H1 (cell line): Measurements from ENCODE around the gene TCEAL4. TPM values are rescaled to one million over a fixed set of nuclear protein-coding genes. Genes with fewer than 3 reads are reported as not detected.

Experiments used
- CTCF ChIA-PET: fragments of 300-600 bp; sonication (Branson Sonifier 250); formaldehyde crosslinking; loops from one replicate; lab custom pipeline; 2021; ENCODE audit not compliant: partially characterized antibody; lab: Charles Lee
- POLR2A ChIA-PET: fragments of 300-600 bp; sonication (Branson Sonifier 250); formaldehyde crosslinking; loops from one replicate; lab custom pipeline; 2021; ENCODE audit warnings: inconsistent platforms; ENCODE audit not compliant: partially characterized antibody; lab: Charles Lee
- DNase-seq, 2 experiments: peaks; one replicate each; pipeline versions ENCODE4 v3.0.0 to v3.0.0-alpha.2; 2010 to 2022; ENCODE audit warnings: low spot score in 2 of 2, low read depth in 1 of 2, mixed read lengths in 1 of 2
- FAIRE-seq: peaks from 2 replicates; lab custom pipeline; 2011; peaks lifted over from hg19 to GRCh38; lab: Jason Lieb, UNC
- H2AFZ ChIP-seq: 2 replicates; pipeline ENCODE4 v1.8.1; 2012; ENCODE audit warnings: low read length, inconsistent platforms
- H2AK5ac ChIP-seq: 2 replicates; pipeline ENCODE4 v1.6.1; 2013; ENCODE audit warnings: low read depth, low read length
- H2BK120ac ChIP-seq: replicated peaks from 2 replicates; pipeline ENCODE3; 2013; ENCODE audit warnings: low read depth, low read length, inconsistent platforms
- H2BK12ac ChIP-seq: 2 replicates; pipeline ENCODE4 v1.6.1; 2013; ENCODE audit warnings: low read depth, low read length
- H2BK15ac ChIP-seq: 2 replicates; pipeline ENCODE4 v1.6.1; 2013; ENCODE audit warnings: low read length
- H2BK20ac ChIP-seq: 2 replicates; pipeline ENCODE4 v1.6.1; 2013; ENCODE audit warnings: low read length
- H2BK5ac ChIP-seq: 2 replicates; pipeline ENCODE4 v1.6.1; 2013; ENCODE audit warnings: low read depth, low read length
- H3K14ac ChIP-seq: 2 replicates; pipeline ENCODE4 v1.6.1; 2013; ENCODE audit warnings: inconsistent platforms; ENCODE audit not compliant: insufficient read length
- H3K18ac ChIP-seq: 2 replicates; pipeline ENCODE4 v1.6.1; 2013; ENCODE audit warnings: low read length; ENCODE audit errors: extremely low read depth
- H3K23ac ChIP-seq: 2 replicates; pipeline ENCODE4 v1.6.1; 2013; ENCODE audit warnings: inconsistent platforms; ENCODE audit not compliant: insufficient read length
- H3K23me2 ChIP-seq: 2 replicates; pipeline ENCODE4 v1.6.1; 2013; ENCODE audit warnings: low read depth, low read length
- H3K27ac ChIP-seq: 2 replicates; pipeline ENCODE4 v1.6.1; 2011; ENCODE audit warnings: low read depth, low read length, inconsistent platforms
- H3K27me3 ChIP-seq, 4 experiments: replicated peaks in 1 of 4; 1 replicate in 1 of 4; 2 replicates in 3 of 4; pipeline versions ENCODE4 v1.6.1 to v1.8.1; 2011 to 2013; ENCODE audit warnings: low read length in 3 of 4, mild to moderate bottlenecking in 3 of 4, inconsistent platforms in 2 of 4, mixed read lengths in 2 of 4, moderate library complexity in 1 of 4; ENCODE audit not compliant: control insufficient read depth in 3 of 4, insufficient read depth in 3 of 4; ENCODE audit errors: extremely low read depth in 1 of 4
- H3K36me3 ChIP-seq, 4 experiments: 2 replicates each; pipeline versions ENCODE4 v1.6.1 to v1.8.1; 2011 to 2013; ENCODE audit warnings: mild to moderate bottlenecking in 4 of 4, low read length in 3 of 4, moderate library complexity in 2 of 4, control low read depth in 1 of 4, inconsistent platforms in 1 of 4; ENCODE audit not compliant: insufficient read depth in 4 of 4, control insufficient read depth in 2 of 4
- H3K4ac ChIP-seq: replicated peaks from 2 replicates; pipeline ENCODE3; 2013; ENCODE audit warnings: low read length, low read depth, mixed read lengths, inconsistent platforms; ENCODE audit not compliant: insufficient read length
- H3K4me1 ChIP-seq, 4 experiments: replicated peaks in 1 of 4; 1 replicate in 1 of 4; 2 replicates in 3 of 4; pipeline versions ENCODE4 v1.6.1 to v1.8.1; 2011 to 2013; ENCODE audit warnings: low read length in 3 of 4, inconsistent platforms in 2 of 4, mixed read lengths in 1 of 4; ENCODE audit not compliant: insufficient read depth in 4 of 4, control insufficient read depth in 3 of 4
- H3K4me2 ChIP-seq, 2 experiments: 2 replicates each; pipeline versions ENCODE4 v1.6.1 to v1.8.1; 2011 to 2013; ENCODE audit warnings: low read depth in 2 of 2, low read length in 2 of 2, control low read depth in 1 of 2, inconsistent platforms in 1 of 2, mild to moderate bottlenecking in 1 of 2; ENCODE audit not compliant: insufficient read depth in 1 of 2
- H3K4me3 ChIP-seq, 4 experiments: fragments of 200-600, 300-600 bp in 1 of 4; sonication (generic), shearing (Covaris generic), sonication (Bioruptor Twin) in 1 of 4; 2 replicates each; pipeline versions ENCODE4 v1.5.1 to v1.8.1; 2011 to 2016; ENCODE audit warnings: low read length in 4 of 4, low read depth in 3 of 4, control low read depth in 2 of 4, inconsistent platforms in 2 of 4, mild to moderate bottlenecking in 2 of 4, mixed read lengths in 1 of 4, moderate library complexity in 1 of 4; ENCODE audit not compliant: insufficient read depth in 2 of 4; ENCODE audit errors: extremely low read depth in 1 of 4
- H3K56ac ChIP-seq: replicated peaks from 2 replicates; pipeline ENCODE3; 2013; ENCODE audit warnings: low read depth, mild to moderate bottlenecking, mixed read lengths, low read length, inconsistent platforms; ENCODE audit not compliant: insufficient read length
- H3K79me1 ChIP-seq: 2 replicates; pipeline ENCODE4 v1.6.1; 2013; ENCODE audit warnings: low read depth, low read length, control low read depth
- H3K79me2 ChIP-seq, 2 experiments: 2 replicates each; pipeline versions ENCODE4 v1.6.1 to v1.8.1; 2012 to 2013; ENCODE audit warnings: low read length in 2 of 2, mild to moderate bottlenecking in 2 of 2, inconsistent platforms in 1 of 2; ENCODE audit not compliant: insufficient read depth in 2 of 2, control insufficient read depth in 1 of 2
- H3K9ac ChIP-seq, 4 experiments: replicated peaks in 1 of 4; 1 replicate in 1 of 4; 2 replicates in 3 of 4; pipeline versions ENCODE4 v1.6.1 to v1.8.1; 2011 to 2013; ENCODE audit warnings: low read depth in 3 of 4, low read length in 3 of 4, control low read depth in 2 of 4, mild to moderate bottlenecking in 2 of 4, moderate library complexity in 2 of 4, inconsistent platforms in 1 of 4; ENCODE audit errors: extremely low read depth in 1 of 4
- H3K9me3 ChIP-seq, 2 experiments: 2 replicates each; pipeline versions ENCODE4 v1.6.1 to v1.8.1; 2012 to 2013; ENCODE audit warnings: mild to moderate bottlenecking in 2 of 2, moderate library complexity in 2 of 2, control low read depth in 1 of 2, inconsistent platforms in 1 of 2, low read depth in 1 of 2, low read length in 1 of 2, mixed read lengths in 1 of 2; ENCODE audit not compliant: insufficient read depth in 2 of 2
- H4K20me1 ChIP-seq, 2 experiments: replicated peaks in 1 of 2; 2 replicates each; pipeline versions ENCODE3 to v1.8.1; 2011 to 2013; ENCODE audit warnings: inconsistent platforms in 2 of 2, low read length in 2 of 2, mild to moderate bottlenecking in 1 of 2; ENCODE audit not compliant: insufficient read depth in 2 of 2, control insufficient read depth in 1 of 2
- H4K5ac ChIP-seq: 2 replicates; pipeline ENCODE4 v1.6.1; 2013; ENCODE audit warnings: low read length, low read depth, mixed read lengths, inconsistent platforms; ENCODE audit not compliant: insufficient read length
- H4K8ac ChIP-seq: 2 replicates; pipeline ENCODE4 v1.8.0; 2013; ENCODE audit warnings: mild to moderate bottlenecking, moderate library complexity, low read length, inconsistent platforms; ENCODE audit not compliant: insufficient read depth; ENCODE audit errors: extremely low read depth
- H4K91ac ChIP-seq: replicated peaks from 2 replicates; pipeline ENCODE3; 2013; ENCODE audit warnings: low read length, mixed read lengths, inconsistent platforms; ENCODE audit not compliant: insufficient read length
- ATF3 ChIP-seq: IDR thresholded peaks from 2 replicates; pipeline ENCODE4 v1.6.1; 2011; ENCODE audit warnings: low read depth, mild to moderate bottlenecking, low read length; ENCODE audit not compliant: insufficient read depth
- CBX8 ChIP-seq: fragments of 300-800, 300-1000 bp; sonication (generic); IDR thresholded peaks from 2 replicates; pipeline ENCODE4 v1.7.1; 2016; ENCODE audit warnings: low read depth, low read length, borderline replicate concordance
- CHD2 ChIP-seq: IDR thresholded peaks from 2 replicates; pipeline ENCODE4 v1.6.1; 2012; ENCODE audit warnings: low read length, improper control_type of control experiment
- CREB1 ChIP-seq: IDR thresholded peaks from 2 replicates; pipeline ENCODE4 v1.6.1; 2012; ENCODE audit warnings: inconsistent platforms
- EGR1 ChIP-seq: IDR thresholded peaks from 2 replicates; pipeline ENCODE4 v1.6.1; 2011; ENCODE audit warnings: low read depth, low read length, borderline replicate concordance
- EZH2 ChIP-seq: fragments of 200-600 bp; sonication (generic); IDR thresholded peaks from 2 replicates; pipeline ENCODE4 v1.7.1; 2012; ENCODE audit warnings: low read depth, mild to moderate bottlenecking, moderate library complexity, low read length, inconsistent platforms; ENCODE audit not compliant: severe bottlenecking
- FOSL1 ChIP-seq: IDR thresholded peaks from 2 replicates; pipeline ENCODE4 v1.6.1; 2011; ENCODE audit warnings: mild to moderate bottlenecking, low read depth, low read length, moderate library complexity; ENCODE audit not compliant: insufficient read depth
- GTF2F1 ChIP-seq: IDR thresholded peaks from 2 replicates; pipeline ENCODE4 v1.6.1; 2012; ENCODE audit warnings: low read depth, low read length, improper control_type of control experiment, borderline replicate concordance
- HDAC6 ChIP-seq: IDR thresholded peaks from one replicate; pipeline ENCODE4 v1.7.1; 2012; ENCODE audit warnings: low read depth, mild to moderate bottlenecking, inconsistent platforms, low read length, moderate library complexity
- KDM4A ChIP-seq: IDR thresholded peaks from one replicate; pipeline ENCODE4 v1.7.1; 2012; ENCODE audit warnings: low read depth, mild to moderate bottlenecking, moderate library complexity, low read length, inconsistent platforms; ENCODE audit not compliant: severe bottlenecking
- MAX ChIP-seq: IDR thresholded peaks from 2 replicates; pipeline ENCODE4 v1.6.1; 2012; ENCODE audit warnings: inconsistent platforms
- NRF1 ChIP-seq: IDR thresholded peaks from 2 replicates; pipeline ENCODE4 v1.6.1; 2011; ENCODE audit warnings: mild to moderate bottlenecking, low read depth, low read length, improper control_type of control experiment
- POLR2A ChIP-seq, 2 experiments: IDR thresholded peaks; 1 replicate in 1 of 2; 2 replicates in 1 of 2; pipeline ENCODE4 v1.6.1; 2011; ENCODE audit warnings: low read depth in 2 of 2, low read length in 2 of 2, mild to moderate bottlenecking in 2 of 2; ENCODE audit errors: control extremely low read depth in 1 of 2
- SP2 ChIP-seq: IDR thresholded peaks from 2 replicates; pipeline ENCODE4 v1.6.1; 2012; ENCODE audit warnings: mild to moderate bottlenecking, low read length, inconsistent platforms
- TAF1 ChIP-seq: IDR thresholded peaks from 2 replicates; pipeline ENCODE4 v1.6.1; 2011; ENCODE audit warnings: mild to moderate bottlenecking, low read depth, low read length
- TAF7 ChIP-seq: optimal IDR thresholded peaks from 2 replicates; pipeline ENCODE3; 2011; ENCODE audit warnings: low read depth, mild to moderate bottlenecking, inconsistent platforms, low read length, moderate library complexity, borderline replicate concordance
- WGBS, 2 experiments: shearing (Covaris generic) in 1 of 2; methylation state at CpG; one replicate each; pipeline versions ENCODE4 v1.1.6 to v1.1.7; 2013 to 2015; ENCODE audit warnings: low lambda C conversion rate in 2 of 2, mixed read lengths in 2 of 2, inconsistent platforms in 1 of 2, low coverage in 1 of 2, missing lambda C conversion rate in 1 of 2; ENCODE audit not compliant: insufficient replicate concordance in 2 of 2, insufficient coverage in 1 of 2, insufficient read length in 1 of 2; ENCODE audit errors: extremely low coverage in 1 of 2, missing lambda C conversion rate in 1 of 2; 5-methylcytosine and 5-hydroxymethylcytosine counted together
- polyA plus RNA-seq, 7 experiments: library from polyadenylated mRNA; depleted of rRNA in 3 of 7; stranded (reverse) in 5 of 7; unstranded in 2 of 7; fragments of >200 nt in 5 of 7; fragments of 200-250 nt in 2 of 7; gene quantifications; 1 replicate in 5 of 7; 2 replicates in 1 of 7; 4 replicates in 1 of 7; pipeline versions ENCODE4 v1.2.1 to v1.2.3, GENCODE V29; 2011 to 2013; ENCODE audit warnings: missing spikeins in 2 of 7, mixed read lengths in 2 of 7
- total RNA-seq: library from RNA; stranded (reverse); fragmentation: NEBNext Ultra II Directional; extraction: Animal tissue kit (Norgen Biotek cat#: 25700); gene quantifications from 2 replicates; pipeline ENCODE4 v1.2.1, GENCODE V29; 2021

Gene TCEAL4
- total and polyA plus RNA-seq, 2 of the 8 experiments (the other 6 are each of a cell fraction or from before 2014, with no cell fraction given) = 10.1 to 53.0 TPM

- no peak for FAIRE-seq
- no peak for TF ChIP-seq TAF1
- TF ChIP-seq EZH2 = no peak
- no peak for TF ChIP-seq CREB1
- no peak for TF ChIP-seq SP2
- TF ChIP-seq ATF3 = no peak
- no peak for TF ChIP-seq EGR1
- no peak for TF ChIP-seq GTF2F1
- no peak for TF ChIP-seq POLR2A (IDR thresholded peaks at IDR 0.05; ENCODE audit: control extremely low read depth in 1 of 2, low read depth in 2 of 2, low read length in 2 of 2)
- TF ChIP-seq CBX8 = no peak
- TF ChIP-seq TAF7 = no peak
- no peak for TF ChIP-seq FOSL1
- TF ChIP-seq HDAC6 = no peak
- TF ChIP-seq NRF1 = no peak
- TF ChIP-seq KDM4A = no peak
- no peak for TF ChIP-seq MAX
- no peak for TF ChIP-seq CHD2
Measured at GRCh38 chrX:103549916-103550315, 35.4 kb upstream of the TCEAL4 start.

More at GRCh38 chrX:103549916-103550315, 35.4 kb upstream of the TCEAL4 start:
- Histone ChIP-seq H3K18ac (no peak overlapping the region), H3K36me3 (no peaks in the 10 kb centered on the region), H2BK120ac (no peak overlapping the region), H2BK15ac (no peak overlapping the region), H3K4me2 (no peak overlapping the region), H4K5ac (no peak overlapping the region), H3K4me1 (no peaks in the 10 kb centered on the region; a peak in 1 of 7 replicates), H3K9me3 (no peaks in the 10 kb centered on the region), H4K8ac (no peak overlapping the region), H3K79me1 (no peaks in the 10 kb centered on the region), H3K23ac (no peak overlapping the region), H3K79me2 (no peaks in the 10 kb centered on the region), H4K20me1 (no peaks in the 10 kb centered on the region), H2BK12ac (no peak overlapping the region), H3K14ac (no peak overlapping the region), H3K23me2 (no peaks in the 10 kb centered on the region), H3K27ac (no peak overlapping the region), H2BK20ac (no peak overlapping the region), H3K27me3 (no peaks in the 10 kb centered on the region), H3K4me3 (no peak overlapping the region), H2BK5ac (no peak overlapping the region), H2AK5ac (no peak overlapping the region), H4K91ac (no peak overlapping the region), H3K4ac (no peak overlapping the region), H3K9ac (no peak overlapping the region), H2AFZ (no peak overlapping the region), H3K56ac (no peak overlapping the region)
- WGBS, 2 experiments = 95% methylated on average over 3 of the region's 3 CpGs; no CpG with 5 or more reads in 1 of the 2 experiments
- ChIA-PET POLR2A (no interaction called here), CTCF (no interaction called here)
- no peak for DNase-seq
